Measurements from ENCODE around the gene TEF. TPM values are rescaled to one million over a fixed set of nuclear protein-coding genes. Genes with fewer than 3 reads are reported as not detected.
A peak's percentile ranks its signal among the peaks of the same experiment; 100 is the strongest.

TEF gene
- polyA plus RNA-seq, 1 donor from 2014 or later, result 2.9 TPM

GRCh38 chr22:41364233-41364632 lies 17.5 kb upstream of the TEF start:
- H3K36me3 Mint-ChIP-seq, result peaks cover 2% of the 10 kb centered on the region
- no peaks in the 10 kb centered on the region for H3K9me3 Mint-ChIP-seq
- no peaks in the 10 kb centered on the region for H3K4me1 Mint-ChIP-seq
- no peak overlapping the region for H3K27ac Mint-ChIP-seq
- H3K4me3 Mint-ChIP-seq, result no peak overlapping the region
- peaks cover 2% of the 10 kb centered on the region for H3K27me3 Mint-ChIP-seq

GRCh38 chr22:41364955-41365354 lies 16.8 kb upstream of the TEF start:
- Mint-ChIP-seq H3K4me3 (no peak overlapping the region), H3K27me3 (peaks cover 2% of the 10 kb centered on the region), H3K27ac (no peak overlapping the region), H3K9me3 (no peaks in the 10 kb centered on the region), H3K36me3 (peaks cover under 1% of the 10 kb centered on the region), H3K4me1 (no peaks in the 10 kb centered on the region)

GRCh38 chr22:41365425-41365824 lies 16.3 kb upstream of the TEF start:
- H3K27ac Mint-ChIP-seq, result no peak overlapping the region
- H3K4me1 Mint-ChIP-seq, result no peaks in the 10 kb centered on the region
- H3K4me3 Mint-ChIP-seq, result no peak overlapping the region
- peaks cover 2% of the 10 kb centered on the region for H3K27me3 Mint-ChIP-seq
- H3K36me3 Mint-ChIP-seq, result no peaks in the 10 kb centered on the region
- no peaks in the 10 kb centered on the region for H3K9me3 Mint-ChIP-seq

GRCh38 chr22:41366323-41367029 lies 15.3 kb upstream of the TEF start:
- H3K4me3 Mint-ChIP-seq, result no peak overlapping the region
- H3K9me3 Mint-ChIP-seq, result no peaks in the 10 kb centered on the region
- no peaks in the 10 kb centered on the region for H3K4me1 Mint-ChIP-seq
- no peak overlapping the region for H3K27ac Mint-ChIP-seq
- H3K27me3 Mint-ChIP-seq, result peaks cover 5% of the 10 kb centered on the region
- no peaks in the 10 kb centered on the region for H3K36me3 Mint-ChIP-seq

GRCh38 chr22:41367039-41367679 lies 14.6 kb upstream of the TEF start:
- Mint-ChIP-seq H3K36me3 (peaks cover 2% of the 10 kb centered on the region), H3K27me3 (peaks cover 5% of the 10 kb centered on the region), H3K4me3 (no peak overlapping the region), H3K4me1 (no peaks in the 10 kb centered on the region), H3K27ac (no peak overlapping the region), H3K9me3 (no peaks in the 10 kb centered on the region)

- Mint-ChIP-seq H3K27ac (peak overlapping the region in 1 of 3 donors; percentile 27), H3K27me3 (peaks cover 5% of the 10 kb centered on the region), H3K36me3 (peaks cover 2% of the 10 kb centered on the region), H3K4me3 (no peak overlapping the region), H3K9me3 (no peaks in the 10 kb centered on the region), H3K4me1 (no peaks in the 10 kb centered on the region)
These were observed 13.8 kb upstream of the TEF start for GRCh38 chr22:41367680-41368542.

- Mint-ChIP-seq H3K4me1 (no peaks in the 10 kb centered on the region), H3K36me3 (peaks cover 2% of the 10 kb centered on the region), H3K27ac (no peak overlapping the region), H3K27me3 (peaks cover 3% of the 10 kb centered on the region), H3K4me3 (no peak overlapping the region), H3K9me3 (no peaks in the 10 kb centered on the region)
These were observed 13.0 kb upstream of the TEF start for GRCh38 chr22:41368543-41369423.

GRCh38 chr22:41369424-41369745 lies 12.4 kb upstream of the TEF start:
- Mint-ChIP-seq H3K9me3 (no peaks in the 10 kb centered on the region), H3K4me3 (no peak overlapping the region), H3K36me3 (peaks cover 2% of the 10 kb centered on the region), H3K4me1 (no peaks in the 10 kb centered on the region), H3K27ac (no peak overlapping the region), H3K27me3 (peaks cover 3% of the 10 kb centered on the region)

GRCh38 chr22:41369837-41370236 lies 11.9 kb upstream of the TEF start:
- H3K4me1 Mint-ChIP-seq, result no peaks in the 10 kb centered on the region
- peaks cover 6% of the 10 kb centered on the region for H3K27me3 Mint-ChIP-seq
- no peaks in the 10 kb centered on the region for H3K9me3 Mint-ChIP-seq
- H3K36me3 Mint-ChIP-seq, result peaks cover 2% of the 10 kb centered on the region
- H3K4me3 Mint-ChIP-seq, result no peak overlapping the region
- H3K27ac Mint-ChIP-seq, result no peak overlapping the region

GRCh38 chr22:41377846-41378245 lies 3.9 kb upstream of the TEF start:
- no peak overlapping the region for H3K27ac Mint-ChIP-seq
- peak overlapping the region in 1 of 4 donors; percentile 59 for H3K4me3 Mint-ChIP-seq
- H3K4me1 Mint-ChIP-seq, result peaks cover 4 to 8% (median 4%) of the 10 kb centered on the region in 3 donors
- H3K36me3 Mint-ChIP-seq, result no peaks in the 10 kb centered on the region
- H3K9me3 Mint-ChIP-seq, result no peaks in the 10 kb centered on the region
- peaks cover 3% of the 10 kb centered on the region for H3K27me3 Mint-ChIP-seq

GRCh38 chr22:41380993-41381328 lies 781 bp upstream of the TEF start:
- Mint-ChIP-seq H3K36me3 (no peaks in the 10 kb centered on the region), H3K27ac (peak overlapping the region; percentile 95 to 99 (median 97)), H3K9me3 (no peaks in the 10 kb centered on the region), H3K27me3 (no peaks in the 10 kb centered on the region), H3K4me1 (peaks cover 4 to 11% (median 4%) of the 10 kb centered on the region in 3 donors), H3K4me3 (peak overlapping the region; percentile 89 to 98 (median 94))

- peak overlapping the region; percentile 89 to 98 (median 94) for H3K4me3 Mint-ChIP-seq
- H3K4me1 Mint-ChIP-seq, result peaks cover 4 to 11% (median 4%) of the 10 kb centered on the region in 3 donors
- no peaks in the 10 kb centered on the region for H3K36me3 Mint-ChIP-seq
- no peaks in the 10 kb centered on the region for H3K9me3 Mint-ChIP-seq
- H3K27me3 Mint-ChIP-seq, result no peaks in the 10 kb centered on the region
- H3K27ac Mint-ChIP-seq, result peak overlapping the region; percentile 95 to 99 (median 97)
These were observed 396 bp downstream of the TEF start for GRCh38 chr22:41382098-41382578.

GRCh38 chr22:41382610-41383009 lies 868 bp downstream of the TEF start:
- Mint-ChIP-seq H3K27me3 (no peaks in the 10 kb centered on the region), H3K36me3 (no peaks in the 10 kb centered on the region), H3K9me3 (no peaks in the 10 kb centered on the region), H3K27ac (peak overlapping the region in 2 of 3 donors; percentile 71 to 97), H3K4me3 (peak overlapping the region; percentile 89 to 98 (median 94)), H3K4me1 (peaks cover 4 to 11% (median 4%) of the 10 kb centered on the region in 3 donors)

GRCh38 chr22:41383085-41383484 lies 1.3 kb downstream of the TEF start:
- H3K4me1 Mint-ChIP-seq, result peaks cover 2 to 8% (median 4%) of the 10 kb centered on the region in 3 donors
- H3K27ac Mint-ChIP-seq, result peak overlapping the region in 1 of 3 donors; percentile 97
- H3K9me3 Mint-ChIP-seq, result no peaks in the 10 kb centered on the region
- peak overlapping the region; percentile 62 to 98 (median 90) for H3K4me3 Mint-ChIP-seq
- no peaks in the 10 kb centered on the region for H3K27me3 Mint-ChIP-seq
- no peaks in the 10 kb centered on the region for H3K36me3 Mint-ChIP-seq

All from IgD-negative memory B cell (primary cell).